OCI-LY7 (cell line): ENCODE data around the gene UFD1. TPM values are rescaled to one million over a fixed set of nuclear protein-coding genes. Genes with fewer than 3 reads are reported as not detected.

Experiments
- BruUV-seq: library from RNA; stranded (reverse); fragments of 400-500 nt; replicated peaks from 2 replicates; lab custom pipeline; 2021; lab: Mats Ljungman, UMichigan
- CTCF ChIA-PET: fragments of 300-600 bp; sonication (Branson Sonifier 250); formaldehyde crosslinking; loops from one replicate; lab custom pipeline; 2022; ENCODE audit warnings: antibody characterized with exemption; ENCODE audit not compliant: unreplicated experiment; lab: Charles Lee
- POLR2A ChIA-PET: fragments of 300-600 bp; sonication (Branson Sonifier 250); formaldehyde crosslinking; loops from one replicate; lab custom pipeline; 2022; ENCODE audit warnings: antibody characterized with exemption; lab: Charles Lee
- DNase-seq: peaks from one replicate; pipeline ENCODE4 v3.0.0-alpha.2; 2015; ENCODE audit warnings: low spot score
- H2AFZ ChIP-seq: fragments of 200-600 bp; sonication (generic), shearing (Covaris generic); 2 replicates; pipeline ENCODE4 v1.6.1; 2014; ENCODE audit warnings: mild to moderate bottlenecking, antibody characterized with exemption, low read length, moderate library complexity
- H3K27ac ChIP-seq: fragments of 200-600 bp; sonication (generic); 2 replicates; pipeline ENCODE4 v1.5.1; 2014; ENCODE audit warnings: mixed run types, low read depth, mild to moderate bottlenecking, moderate library complexity, low read length, inconsistent platforms; ENCODE audit not compliant: poor library complexity, severe bottlenecking
- H3K36me3 ChIP-seq: fragments of 200-600 bp; sonication (generic); 2 replicates; pipeline ENCODE4 v1.6.1; 2014; ENCODE audit warnings: mild to moderate bottlenecking, antibody characterized with exemption, low read length, moderate library complexity, mixed read lengths; ENCODE audit not compliant: insufficient read depth
- H3K4me1 ChIP-seq: fragments of 200-600 bp; sonication (generic); 2 replicates; pipeline ENCODE4 v1.5.1; 2014; ENCODE audit warnings: mild to moderate bottlenecking, low read length; ENCODE audit not compliant: insufficient read depth, poor library complexity, severe bottlenecking
- H3K4me2 ChIP-seq: fragments of 200-600 bp; sonication (generic); 2 replicates; pipeline ENCODE4 v1.6.1; 2014; ENCODE audit warnings: mild to moderate bottlenecking, low read length
- H3K4me3 ChIP-seq: fragments of 200-600 bp; sonication (generic); 2 replicates; pipeline ENCODE4 v1.5.1; 2014; ENCODE audit warnings: mild to moderate bottlenecking, low read depth, low read length; ENCODE audit not compliant: poor library complexity, severe bottlenecking
- H3K79me2 ChIP-seq: fragments of 200-600 bp; sonication (generic); 2 replicates; pipeline ENCODE4 v1.6.1; 2016; ENCODE audit warnings: low read depth, mild to moderate bottlenecking, low read length, moderate library complexity, mixed read lengths; ENCODE audit not compliant: insufficient read depth
- H3K9me2 ChIP-seq: fragments of 200-600 bp; sonication (generic); 2 replicates; pipeline ENCODE4 v1.6.1; 2016; ENCODE audit warnings: mild to moderate bottlenecking, low read length, mixed read lengths; ENCODE audit not compliant: insufficient read depth
- H3K9me3 ChIP-seq: fragments of 200-600 bp; sonication (generic); 2 replicates; pipeline ENCODE4 v1.6.1; 2014; ENCODE audit warnings: mild to moderate bottlenecking, mixed run types, low read length, mixed read lengths
- H4K20me1 ChIP-seq: fragments of 200-600 bp; sonication (generic); 2 replicates; pipeline ENCODE4 v1.6.1; 2014; ENCODE audit warnings: mild to moderate bottlenecking, antibody characterized with exemption, low read length, moderate library complexity, mixed read lengths; ENCODE audit not compliant: insufficient read depth
- CTCF ChIP-seq: fragments of 200-600 bp; sonication (generic); conservative IDR thresholded peaks from 2 replicates; pipeline ENCODE4 v1.5.1; 2014; ENCODE audit warnings: mild to moderate bottlenecking, antibody characterized with exemption, low read length, moderate library complexity, mixed read lengths
- EZH2phosphoT487 ChIP-seq: fragments of 200-600 bp; sonication (generic); IDR thresholded peaks from 2 replicates; pipeline ENCODE4 v1.6.1; 2018; ENCODE audit warnings: low read depth, borderline replicate concordance, mild to moderate bottlenecking, mixed run types, antibody characterized with exemption, low read length, moderate library complexity, mixed read lengths
- intact Hi-C: fragments of 100-400 bp; cut with micrococcal nuclease; formaldehyde crosslinking; loops from one replicate; pipeline ENCODE4 v1.10.0; 2022; ENCODE audit not compliant: unreplicated experiment
- total RNA-seq, 2 experiments: library from RNA; depleted of rRNA in 1 of 2; stranded (reverse); fragments of >200 nt in 1 of 2; shearing (Covaris generic) in 1 of 2; gene quantifications; 2 replicates each; pipeline ENCODE4 v1.2.3, GENCODE V29; 2014 to 2022

The UFD1 gene
- total RNA-seq, 2 experiments from 2014 or later: 60.1 to 70.8 TPM

DNA sequence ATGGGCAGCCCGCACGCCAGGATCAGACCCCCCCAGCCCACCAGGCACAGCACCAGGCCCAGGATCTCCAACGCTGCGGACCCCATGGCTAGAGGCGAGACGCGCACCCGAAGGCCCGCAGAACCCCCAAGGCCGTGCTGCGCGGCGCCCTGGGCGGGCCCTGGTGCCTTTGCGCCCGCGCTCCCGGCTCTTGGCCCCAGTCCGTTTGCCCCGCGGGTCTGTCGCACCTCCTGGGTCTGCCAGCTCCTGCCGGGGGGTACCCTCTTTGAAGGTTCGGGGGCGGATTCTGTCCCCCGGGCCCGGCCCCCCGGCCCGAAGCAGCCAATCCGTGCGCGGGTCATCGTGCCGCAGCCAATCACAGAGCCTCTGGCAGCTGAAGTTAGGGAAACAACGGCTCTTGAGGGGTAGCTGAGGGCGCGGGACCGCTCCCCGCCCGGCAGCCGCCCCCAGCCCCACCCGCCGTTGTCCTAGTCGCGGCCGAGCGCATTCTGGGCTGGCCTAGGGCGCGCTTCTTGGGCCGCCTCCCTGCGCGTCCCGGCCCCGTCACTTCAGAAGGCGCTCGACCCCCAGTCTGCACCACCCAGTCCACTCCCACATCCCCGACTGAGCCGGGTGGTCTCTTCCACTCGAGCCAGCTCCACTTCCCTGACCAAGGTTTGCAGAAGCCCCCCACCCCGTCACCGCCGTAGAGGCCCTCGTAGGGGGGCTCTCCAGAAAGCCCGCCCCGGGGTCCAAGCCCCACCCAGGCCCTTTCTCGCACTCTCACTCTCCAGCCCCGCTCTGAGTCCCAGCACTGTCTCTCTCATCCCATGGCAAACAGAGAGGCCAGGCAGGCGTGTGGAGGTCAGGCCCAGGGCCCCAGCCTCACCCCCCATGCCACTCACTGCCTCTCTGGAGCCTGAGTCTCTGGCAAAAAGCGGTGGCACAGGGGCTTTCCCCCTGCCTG, 45.5 kb upstream of the UFD1 start, which contains the start of gene CLDN5:
Gene CLDN5, minus strand, starts transcription at position 241 of the 946 bp plus-strand sequence. Its CDS starts 155 bp downstream, at position 86.
- CTCF ChIA-PET: no interaction called here
- TF ChIP-seq CTCF (no peak), EZH2phosphoT487 (no peak)
- H3K9me3 ChIP-seq: no peaks in the 10 kb centered on the region
- H3K27ac ChIP-seq: no peak within 1 kb of the TSS
- POLR2A ChIA-PET: no interaction called here
- H3K4me3 ChIP-seq: no peak within 1 kb of the TSS
- H3K36me3 ChIP-seq: peaks cover 16% of the 10 kb centered on the region; the same call in 1 of the 2 replicates
- H3K4me1 ChIP-seq: no peaks in the 10 kb centered on the region
- no TSS peak for BruUV-seq
- no peak within 1 kb of the TSS for H2AFZ ChIP-seq
- H3K4me2 ChIP-seq: no peak within 1 kb of the TSS
- no peaks in the 10 kb centered on the region for H3K79me2 ChIP-seq
- DNase-seq: no peak
- H3K9me2 ChIP-seq: no peaks in the 10 kb centered on the region
- no peaks in the 10 kb centered on the region for H4K20me1 ChIP-seq
- intact Hi-C loops: no loop called here

DNA sequence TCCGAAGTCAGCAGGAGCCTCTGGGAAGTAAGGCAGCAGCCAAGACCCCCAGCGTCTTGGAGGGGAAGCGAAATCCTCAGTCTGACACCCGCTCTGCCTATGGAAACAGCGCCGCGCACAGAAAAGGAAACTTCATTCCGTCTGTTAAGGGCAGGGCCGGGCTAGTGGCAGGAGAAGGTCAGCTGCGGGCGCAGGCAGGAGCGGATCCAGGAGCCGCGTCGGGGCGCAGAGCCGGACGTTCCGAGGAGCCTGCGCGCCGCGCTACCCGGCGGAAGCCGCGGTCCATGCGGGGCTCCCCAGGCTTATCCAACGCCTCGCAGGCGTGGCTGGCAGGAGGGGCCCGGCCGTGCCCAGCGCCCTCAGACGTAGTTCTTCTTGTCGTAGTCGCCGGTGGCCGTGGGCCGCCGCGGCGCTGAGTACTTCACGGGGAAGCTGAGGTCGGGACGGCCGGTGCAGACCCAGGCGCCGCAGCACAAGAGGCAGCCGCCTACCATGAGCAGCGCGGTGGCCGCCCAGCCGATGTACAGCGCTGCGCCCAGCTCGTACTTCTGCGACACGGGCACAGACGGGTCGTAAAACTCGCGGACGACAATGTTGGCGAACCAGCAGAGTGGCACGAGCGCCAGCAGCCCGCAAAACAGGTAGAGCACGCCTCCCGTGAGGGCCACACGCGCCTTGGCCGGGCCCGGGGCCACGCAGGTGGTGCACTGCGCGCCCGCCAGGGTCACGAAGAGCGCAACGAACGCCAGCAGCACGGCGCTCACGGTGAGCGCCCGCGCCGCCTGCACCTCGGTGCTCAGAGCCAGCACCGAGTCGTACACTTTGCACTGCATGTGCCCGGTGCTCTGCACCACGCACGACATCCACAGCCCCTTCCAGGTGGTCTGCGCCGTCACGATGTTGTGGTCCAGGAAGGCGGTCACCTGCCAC, 44.5 kb upstream of the UFD1 start:
- Histone ChIP-seq H3K4me2 (no peak overlapping the region), H3K9me2 (no peaks in the 10 kb centered on the region), H4K20me1 (no peaks in the 10 kb centered on the region), H3K4me3 (no peak overlapping the region), H3K79me2 (no peaks in the 10 kb centered on the region), H3K9me3 (no peaks in the 10 kb centered on the region), H3K36me3 (peaks cover 25% of the 10 kb centered on the region; the same call in 1 of the 2 replicates), H3K4me1 (no peaks in the 10 kb centered on the region), H2AFZ (no peak overlapping the region), H3K27ac (no peak overlapping the region)
- DNase-seq: no peak
- POLR2A ChIA-PET: no interaction called here
- CTCF ChIA-PET: no interaction called here
- intact Hi-C loops: no loop called here
- no TSS peak for BruUV-seq
- TF ChIP-seq CTCF (no peak), EZH2phosphoT487 (no peak)
